ENCODE results near the gene ARHGAP40. TPM values are rescaled to one million over a fixed set of nuclear protein-coding genes. Genes with fewer than 3 reads are reported as not detected.

The ARHGAP40 gene
- total and polyA plus RNA-seq, 2 donors (not counting 3 experiments of a cell fraction or from before 2014, with no cell fraction given) = 0.18 to 0.20 TPM

- no peak for TF ChIP-seq MYC (IDR thresholded peaks at IDR 0.05; ENCODE audit: low read depth, low read length)
- no peak for TF ChIP-seq POLR2AphosphoS5 (IDR thresholded peaks at IDR 0.05; ENCODE audit: insufficient read depth, low read depth, low read length)
- TF ChIP-seq CTCF (IDR thresholded peaks at IDR 0.05; ENCODE audit: extremely low read depth in 1 of 2, insufficient read depth in 1 of 2, low read depth in 1 of 2, low read length in 2 of 2) = no peak
- TF ChIP-seq FOS (IDR thresholded peaks at IDR 0.05; ENCODE audit: borderline replicate concordance, insufficient read depth, low read length) = no peak
- TF ChIP-seq JUN (IDR thresholded peaks at IDR 0.05; ENCODE audit: borderline replicate concordance, insufficient read depth, insufficient read length, low read depth) = no peak
- TF ChIP-seq GATA2 (IDR thresholded peaks at IDR 0.05; ENCODE audit: insufficient read depth, insufficient read length, low read depth, low read length) = no peak
- TF ChIP-seq MAX (IDR thresholded peaks at IDR 0.05; ENCODE audit: insufficient read depth, insufficient read length) = no peak
- no peak overlapping the region for H3K27ac ChIP-seq (ENCODE audit: insufficient read depth, low read depth, low read length)
- intact Hi-C loops (cut with micrococcal nuclease) (no loop called here), dilution Hi-C loops (cut with MboI; ENCODE audit: extremely low pct_ligation_motif_present, low sequenced_read_pairs) (no loop called here)
- H3K4me1 ChIP-seq (ENCODE audit: control insufficient read depth, extremely low read depth, insufficient read depth, low read length) = no peaks in the 10 kb centered on the region
- FAIRE-seq (no peak), DNase-seq (ENCODE audit: low read depth, low spot score) (no peak)
- no peak overlapping the region for H3K4me2 ChIP-seq (ENCODE audit: insufficient read depth, low read length)
- H3K9me3 ChIP-seq (replicated peaks; ENCODE audit: control insufficient read depth, insufficient read depth, low read length) = no peaks in the 10 kb centered on the region
- BruUV-seq (replicated peaks) = no TSS peak
- H3K9ac ChIP-seq (replicated peaks; ENCODE audit: extremely low read depth, insufficient read depth, low read length) = no peak overlapping the region
- H4K20me1 ChIP-seq (replicated peaks; ENCODE audit: control insufficient read depth, extremely low read depth, insufficient read depth, low read length) = no peaks in the 10 kb centered on the region
- no peaks in the 10 kb centered on the region for H3K79me2 ChIP-seq (ENCODE audit: control insufficient read depth, insufficient read depth, low read length)
- no peak overlapping the region for H3K4me3 ChIP-seq (replicated peaks in 1 of 3; ENCODE audit: insufficient read depth in 1 of 3, low read depth in 1 of 3, low read length in 3 of 3)
- ChIA-PET POLR2A (no interaction called here), CTCF (interaction anchor here (1.5 to 3.3 kb wide), 2 partner anchors 9 to 16 kb away, joined by 5 to 41 read pairs; no protein-coding TSS in a partner anchor)
- peaks cover 0 to 8% of the 10 kb centered on the region in 2 experiments for H3K27me3 ChIP-seq (ENCODE audit: control insufficient read depth in 2 of 2, insufficient read depth in 2 of 2, low read length in 2 of 2)
- H3K36me3 ChIP-seq (ENCODE audit: control insufficient read depth in 2 of 2, extremely low read depth in 1 of 2, insufficient read depth in 2 of 2, low read length in 2 of 2) = no peaks in the 10 kb centered on the region
- no peaks in the 10 kb centered on the region for H3K9me1 ChIP-seq (replicated peaks; ENCODE audit: control insufficient read depth, extremely low read depth, insufficient read depth, low read length)
- no peak overlapping the region for H2AFZ ChIP-seq (ENCODE audit: low read depth, low read length)
Measured at GRCh38 chr20:38657390-38657789, 55.8 kb downstream of the ARHGAP40 start.

Measured in endothelial cell of umbilical vein (primary cell).